ENCODE data around the gene PPP1R9A. TPM values are rescaled to one million over a fixed set of nuclear protein-coding genes. Genes with fewer than 3 reads are reported as not detected.

PPP1R9A gene
- polyA plus RNA-seq, 1 donor from 2014 or later = 52.8 TPM

DNA sequence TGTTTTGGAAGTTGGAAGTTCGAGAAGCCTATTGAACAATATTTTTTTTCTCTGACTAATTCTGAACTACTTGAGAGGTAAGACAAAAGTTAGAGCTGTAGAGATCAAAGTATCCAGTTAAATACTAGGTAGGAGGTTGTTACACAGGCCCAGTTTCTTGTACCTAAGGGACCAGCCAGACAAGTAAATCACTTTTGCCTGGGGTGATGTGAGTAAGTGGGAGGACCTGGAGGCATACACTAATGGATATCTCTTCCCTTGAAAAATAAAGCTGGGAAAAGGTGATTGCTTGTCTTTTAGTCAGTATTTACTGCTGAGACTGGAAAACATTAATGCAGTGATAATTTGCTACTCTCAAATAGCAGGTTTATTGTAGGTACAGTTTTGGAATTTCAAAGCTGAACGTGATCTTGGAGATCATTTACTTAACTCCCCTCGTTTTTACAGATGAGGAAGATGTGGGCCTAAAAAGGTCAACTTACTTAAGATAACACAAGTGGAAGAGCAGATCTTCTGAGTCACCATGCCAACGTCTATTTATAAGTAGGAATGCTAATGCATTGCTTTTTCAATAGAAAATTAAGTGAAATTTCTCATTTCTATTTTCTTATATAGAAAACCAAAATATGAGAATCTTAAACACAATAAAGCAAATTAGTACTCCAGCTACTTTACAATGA lies 181.3 kb downstream of the PPP1R9A start:
- no peaks in the 10 kb centered on the region for H4K20me1 ChIP-seq (ENCODE audit: insufficient read depth)
- no peak overlapping the region for H3K9ac ChIP-seq (ENCODE audit: low read length)
- no peaks in the 10 kb centered on the region for H3K9me3 ChIP-seq (ENCODE audit: low read length)
- H3K4me3 ChIP-seq (ENCODE audit: low read length) = no peak overlapping the region
- TF ChIP-seq SMC3 (conservative IDR thresholded peaks at IDR 0.05; ENCODE audit: poor library complexity) = no peak
- TF ChIP-seq, protein P1, sequence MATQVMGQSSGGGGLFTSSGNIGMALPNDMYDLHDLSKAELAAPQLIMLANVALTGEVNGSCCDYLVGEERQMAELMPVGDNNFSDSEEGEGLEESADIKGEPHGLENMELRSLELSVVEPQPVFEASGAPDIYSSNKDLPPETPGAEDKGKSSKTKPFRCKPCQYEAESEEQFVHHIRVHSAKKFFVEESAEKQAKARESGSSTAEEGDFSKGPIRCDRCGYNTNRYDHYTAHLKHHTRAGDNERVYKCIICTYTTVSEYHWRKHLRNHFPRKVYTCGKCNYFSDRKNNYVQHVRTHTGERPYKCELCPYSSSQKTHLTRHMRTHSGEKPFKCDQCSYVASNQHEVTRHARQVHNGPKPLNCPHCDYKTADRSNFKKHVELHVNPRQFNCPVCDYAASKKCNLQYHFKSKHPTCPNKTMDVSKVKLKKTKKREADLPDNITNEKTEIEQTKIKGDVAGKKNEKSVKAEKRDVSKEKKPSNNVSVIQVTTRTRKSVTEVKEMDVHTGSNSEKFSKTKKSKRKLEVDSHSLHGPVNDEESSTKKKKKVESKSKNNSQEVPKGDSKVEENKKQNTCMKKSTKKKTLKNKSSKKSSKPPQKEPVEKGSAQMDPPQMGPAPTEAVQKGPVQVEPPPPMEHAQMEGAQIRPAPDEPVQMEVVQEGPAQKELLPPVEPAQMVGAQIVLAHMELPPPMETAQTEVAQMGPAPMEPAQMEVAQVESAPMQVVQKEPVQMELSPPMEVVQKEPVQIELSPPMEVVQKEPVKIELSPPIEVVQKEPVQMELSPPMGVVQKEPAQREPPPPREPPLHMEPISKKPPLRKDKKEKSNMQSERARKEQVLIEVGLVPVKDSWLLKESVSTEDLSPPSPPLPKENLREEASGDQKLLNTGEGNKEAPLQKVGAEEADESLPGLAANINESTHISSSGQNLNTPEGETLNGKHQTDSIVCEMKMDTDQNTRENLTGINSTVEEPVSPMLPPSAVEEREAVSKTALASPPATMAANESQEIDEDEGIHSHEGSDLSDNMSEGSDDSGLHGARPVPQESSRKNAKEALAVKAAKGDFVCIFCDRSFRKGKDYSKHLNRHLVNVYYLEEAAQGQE (IDR thresholded peaks at IDR 0.05; ENCODE audit: borderline replicate concordance) = no peak
- TF ChIP-seq MXI1 (conservative IDR thresholded peaks at IDR 0.05; ENCODE audit: poor library complexity, severe bottlenecking) = no peak
- no peak for TF ChIP-seq TAF1 (IDR thresholded peaks at IDR 0.05; ENCODE audit: low read depth)
- TF ChIP-seq, protein P2, sequence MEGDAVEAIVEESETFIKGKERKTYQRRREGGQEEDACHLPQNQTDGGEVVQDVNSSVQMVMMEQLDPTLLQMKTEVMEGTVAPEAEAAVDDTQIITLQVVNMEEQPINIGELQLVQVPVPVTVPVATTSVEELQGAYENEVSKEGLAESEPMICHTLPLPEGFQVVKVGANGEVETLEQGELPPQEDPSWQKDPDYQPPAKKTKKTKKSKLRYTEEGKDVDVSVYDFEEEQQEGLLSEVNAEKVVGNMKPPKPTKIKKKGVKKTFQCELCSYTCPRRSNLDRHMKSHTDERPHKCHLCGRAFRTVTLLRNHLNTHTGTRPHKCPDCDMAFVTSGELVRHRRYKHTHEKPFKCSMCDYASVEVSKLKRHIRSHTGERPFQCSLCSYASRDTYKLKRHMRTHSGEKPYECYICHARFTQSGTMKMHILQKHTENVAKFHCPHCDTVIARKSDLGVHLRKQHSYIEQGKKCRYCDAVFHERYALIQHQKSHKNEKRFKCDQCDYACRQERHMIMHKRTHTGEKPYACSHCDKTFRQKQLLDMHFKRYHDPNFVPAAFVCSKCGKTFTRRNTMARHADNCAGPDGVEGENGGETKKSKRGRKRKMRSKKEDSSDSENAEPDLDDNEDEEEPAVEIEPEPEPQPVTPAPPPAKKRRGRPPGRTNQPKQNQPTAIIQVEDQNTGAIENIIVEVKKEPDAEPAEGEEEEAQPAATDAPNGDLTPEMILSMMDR (IDR thresholded peaks at IDR 0.05; ENCODE audit: poor library complexity, severe bottlenecking) = no peak
- TF ChIP-seq EZH2 (IDR thresholded peaks at IDR 0.05; ENCODE audit: borderline replicate concordance, insufficient read depth, low read length, poor library complexity, severe bottlenecking) = no peak
- no peak for TF ChIP-seq RAD21 (conservative IDR thresholded peaks at IDR 0.05)
- TF ChIP-seq POLR2AphosphoS5 (IDR thresholded peaks at IDR 0.05) = no peak
- no peak for TF ChIP-seq EP300 (conservative IDR thresholded peaks at IDR 0.05; ENCODE audit: poor library complexity, severe bottlenecking)
- no peaks in the 10 kb centered on the region for H3K9me2 ChIP-seq (ENCODE audit: insufficient read depth, low read length)
- no peaks in the 10 kb centered on the region for H3K36me3 ChIP-seq (ENCODE audit: insufficient read depth, low read length)
- H3K79me2 ChIP-seq (replicated peaks; ENCODE audit: insufficient read depth, low read length) = no peaks in the 10 kb centered on the region
- no peaks in the 10 kb centered on the region for H3K27me3 ChIP-seq (ENCODE audit: insufficient read depth, low read depth, low read length)
- no peak overlapping the region for H3K4me2 ChIP-seq (ENCODE audit: low read length)
- no peak overlapping the region for H2AFZ ChIP-seq (ENCODE audit: low read depth, low read length)
- no peaks in the 10 kb centered on the region for H3F3A ChIP-seq (ENCODE audit: insufficient read depth, low read length, poor library complexity, severe bottlenecking)
- no peak overlapping the region for H3K27ac ChIP-seq (ENCODE audit: low read length)

DNA sequence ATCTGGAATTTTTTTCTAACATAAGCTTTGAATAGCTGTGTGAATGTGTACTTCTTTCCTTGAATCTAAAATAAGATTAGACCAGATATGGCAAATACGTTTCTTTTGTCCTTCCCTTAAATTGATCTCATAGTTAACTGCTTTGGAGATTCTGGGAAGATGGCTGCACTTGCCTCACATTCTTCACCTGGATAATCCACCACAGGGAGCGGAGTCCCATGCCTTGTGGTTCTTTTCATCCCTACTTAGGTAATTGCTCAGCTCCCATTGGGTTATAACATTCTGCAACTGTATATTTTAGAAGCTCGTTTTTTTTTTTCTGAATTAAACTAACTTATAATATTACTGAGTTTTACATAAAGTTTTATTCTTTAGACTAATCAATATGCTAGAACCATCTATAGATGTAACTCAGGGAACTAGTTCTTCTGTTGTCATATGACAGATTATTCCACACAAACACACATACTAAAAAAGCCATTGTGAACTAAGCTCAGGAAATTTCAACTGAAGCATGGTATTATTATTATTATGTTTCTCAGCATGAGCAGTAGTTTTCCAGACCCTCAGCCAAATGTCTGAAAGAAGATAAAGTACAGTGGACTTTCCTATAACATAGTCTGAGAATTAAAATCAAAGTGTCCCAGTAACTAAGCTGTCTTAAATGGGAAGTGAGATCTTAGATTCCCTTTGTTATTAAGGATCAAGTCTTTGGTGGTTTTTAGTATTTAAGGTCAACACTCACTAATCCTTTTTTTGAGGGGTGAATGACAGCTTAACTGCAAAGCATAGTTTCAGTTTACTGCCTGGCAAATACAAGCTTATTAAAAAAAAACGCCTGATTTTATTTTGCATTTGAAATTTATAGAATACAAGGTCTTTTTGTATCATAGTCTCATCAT lies 182.3 kb downstream of the PPP1R9A start:
- Histone ChIP-seq H3K4me2 (ENCODE audit: low read length) (no peak overlapping the region), H3K79me2 (replicated peaks; ENCODE audit: insufficient read depth, low read length) (no peaks in the 10 kb centered on the region), H3K9me2 (ENCODE audit: insufficient read depth, low read length) (no peaks in the 10 kb centered on the region), H3K9me3 (ENCODE audit: low read length) (no peaks in the 10 kb centered on the region), H3K4me3 (ENCODE audit: low read length) (no peak overlapping the region), H3F3A (ENCODE audit: insufficient read depth, low read length, poor library complexity, severe bottlenecking) (no peaks in the 10 kb centered on the region), H3K27ac (ENCODE audit: low read length) (no peak overlapping the region), H3K27me3 (ENCODE audit: insufficient read depth, low read depth, low read length) (no peaks in the 10 kb centered on the region), H2AFZ (ENCODE audit: low read depth, low read length) (no peak overlapping the region), H4K20me1 (ENCODE audit: insufficient read depth) (no peaks in the 10 kb centered on the region), H3K36me3 (ENCODE audit: insufficient read depth, low read length) (no peaks in the 10 kb centered on the region), H3K9ac (ENCODE audit: low read length) (no peak overlapping the region)
- TF ChIP-seq EP300 (conservative IDR thresholded peaks at IDR 0.05; ENCODE audit: poor library complexity, severe bottlenecking) (no peak), EZH2 (IDR thresholded peaks at IDR 0.05; ENCODE audit: borderline replicate concordance, insufficient read depth, low read length, poor library complexity, severe bottlenecking) (no peak), RAD21 (conservative IDR thresholded peaks at IDR 0.05) (no peak), MXI1 (conservative IDR thresholded peaks at IDR 0.05; ENCODE audit: poor library complexity, severe bottlenecking) (no peak)
- TF ChIP-seq, protein P1 (IDR thresholded peaks at IDR 0.05; ENCODE audit: borderline replicate concordance) = no peak

All from neural cell (in vitro differentiated cells).